Effector CD4-positive, alpha-beta T cell (primary cell): Measurements from ENCODE around the gene MYBPH. TPM values are rescaled to one million over a fixed set of nuclear protein-coding genes. Genes with fewer than 3 reads are reported as not detected.

Experiments used
- DNase-seq: peaks from one replicate; pipeline ENCODE4 v3.0.0-alpha.2; 2020
- total RNA-seq: gene quantifications from one replicate; lab custom pipeline; 2026; lab: John Stamatoyannopoulos, UW

The MYBPH gene
- not detected for total RNA-seq

- DNase-seq: no peak
Measured at GRCh38 chr1:203175237-203175826, at the start of gene MYBPH. Gene MYBPH (minus strand): TSS chr1:203175826. CDS start chr1:203175755, 71 bp downstream.

GRCh38 chr1:203225071-203225470, 49.4 kb upstream of the MYBPH start:
- DNase-seq: no peak

GRCh38 chr1:203223012-203223775, 47.6 kb upstream of the MYBPH start:
- no peak for DNase-seq

- DNase-seq: no peak
Measured at GRCh38 chr1:203219934-203220333, 44.3 kb upstream of the MYBPH start.

GRCh38 chr1:203219171-203219570, 43.5 kb upstream of the MYBPH start:
- DNase-seq: no peak

GRCh38 chr1:203217668-203218067, 42.0 kb upstream of the MYBPH start:
- no peak for DNase-seq

- DNase-seq: no peak
Measured at GRCh38 chr1:203217139-203217655, 41.6 kb upstream of the MYBPH start.

- peak; percentile 40 for DNase-seq
Measured at GRCh38 chr1:203216274-203217138, 40.9 kb upstream of the MYBPH start.

GRCh38 chr1:203215573-203215972, 39.9 kb upstream of the MYBPH start:
- no peak for DNase-seq

- no peak for DNase-seq
Measured at GRCh38 chr1:203214871-203215270, 39.2 kb upstream of the MYBPH start.

- no peak for DNase-seq
Measured at GRCh38 chr1:203213126-203213525, 37.5 kb upstream of the MYBPH start.

GRCh38 chr1:203211812-203212211, 36.2 kb upstream of the MYBPH start:
- DNase-seq: no peak

- DNase-seq: no peak
Measured at GRCh38 chr1:203210988-203211387, 35.4 kb upstream of the MYBPH start.

- DNase-seq: no peak
Measured at GRCh38 chr1:203210350-203210749, 34.7 kb upstream of the MYBPH start.

- no peak for DNase-seq
Measured at GRCh38 chr1:203208181-203208580, 32.6 kb upstream of the MYBPH start.

- no peak for DNase-seq
Measured at GRCh38 chr1:203207751-203208150, 32.1 kb upstream of the MYBPH start.

GRCh38 chr1:203206129-203206687, 30.6 kb upstream of the MYBPH start:
- DNase-seq: no peak

- DNase-seq: no peak
Measured at GRCh38 chr1:203204756-203205155, 29.1 kb upstream of the MYBPH start.

- no peak for DNase-seq
Measured at GRCh38 chr1:203202431-203203245, 27.0 kb upstream of the MYBPH start.

GRCh38 chr1:203201516-203202205, 26.0 kb upstream of the MYBPH start:
- no peak for DNase-seq

- DNase-seq: no peak
Measured at GRCh38 chr1:203200916-203201315, 25.3 kb upstream of the MYBPH start.
